GM18858 (cell line): Measurements from ENCODE around the gene ADAR.

ENCODE experiments used
- ATAC-seq: cut with Tn5 transposase; IDR thresholded peaks from one replicate; pipeline ENCODE4 v1.9.1; 2021; ENCODE audit not compliant: unreplicated experiment

Gene ADAR

GRCh38 chr1:154558720-154559465 is 49.1 kb downstream of the ADAR start:
- ATAC-seq, result peak; percentile 80

- ATAC-seq, result no peak
Observed at GRCh38 chr1:154557939-154558719, 49.9 kb downstream of the ADAR start, which contains the start of gene UBE2Q1. Gene UBE2Q1, minus strand, starts transcription at chr1:154558662. Its CDS starts 109 bp downstream, at chr1:154558553.

- no peak for ATAC-seq
Observed at GRCh38 chr1:154557248-154557938, 50.6 kb downstream of the ADAR start.

GRCh38 chr1:154556422-154556821 is 51.6 kb downstream of the ADAR start:
- ATAC-seq, result no peak

- no peak for ATAC-seq
Observed at GRCh38 chr1:154553056-154554030, 54.6 kb downstream of the ADAR start.

- ATAC-seq, result no peak
Observed at GRCh38 chr1:154552036-154552435, 56.0 kb downstream of the ADAR start.

GRCh38 chr1:154551474-154551873 is 56.5 kb downstream of the ADAR start:
- ATAC-seq, result no peak

- no peak for ATAC-seq
Observed at GRCh38 chr1:154550657-154551056, 57.3 kb downstream of the ADAR start.

- no peak for ATAC-seq
Observed at GRCh38 chr1:154550070-154550469, 57.9 kb downstream of the ADAR start.

GRCh38 chr1:154549202-154549770 is 58.7 kb downstream of the ADAR start:
- no peak for ATAC-seq

GRCh38 chr1:154548028-154548427 is 60.0 kb downstream of the ADAR start:
- no peak for ATAC-seq

- no peak for ATAC-seq
Observed at GRCh38 chr1:154547105-154547732, 60.8 kb downstream of the ADAR start.

- no peak for ATAC-seq
Observed at GRCh38 chr1:154546264-154547063, 61.5 kb downstream of the ADAR start.

GRCh38 chr1:154541231-154541630 is 66.8 kb downstream of the ADAR start:
- ATAC-seq, result no peak

GRCh38 chr1:154539486-154540483 is 68.2 kb downstream of the ADAR start:
- no peak for ATAC-seq

GRCh38 chr1:154536570-154536969 is 71.4 kb downstream of the ADAR start:
- ATAC-seq, result no peak

- ATAC-seq, result no peak
Observed at GRCh38 chr1:154533952-154534844, 73.8 kb downstream of the ADAR start.
